GM10847 (cell line): Measurements from ENCODE around the gene SPO11.

ENCODE experiments used
- POLR2A ChIP-seq: IDR thresholded peaks from 2 replicates; pipeline ENCODE4 v1.6.1; 2011; ENCODE audit not compliant: insufficient read length; ENCODE audit errors: extremely low read depth

SPO11 gene

DNA sequence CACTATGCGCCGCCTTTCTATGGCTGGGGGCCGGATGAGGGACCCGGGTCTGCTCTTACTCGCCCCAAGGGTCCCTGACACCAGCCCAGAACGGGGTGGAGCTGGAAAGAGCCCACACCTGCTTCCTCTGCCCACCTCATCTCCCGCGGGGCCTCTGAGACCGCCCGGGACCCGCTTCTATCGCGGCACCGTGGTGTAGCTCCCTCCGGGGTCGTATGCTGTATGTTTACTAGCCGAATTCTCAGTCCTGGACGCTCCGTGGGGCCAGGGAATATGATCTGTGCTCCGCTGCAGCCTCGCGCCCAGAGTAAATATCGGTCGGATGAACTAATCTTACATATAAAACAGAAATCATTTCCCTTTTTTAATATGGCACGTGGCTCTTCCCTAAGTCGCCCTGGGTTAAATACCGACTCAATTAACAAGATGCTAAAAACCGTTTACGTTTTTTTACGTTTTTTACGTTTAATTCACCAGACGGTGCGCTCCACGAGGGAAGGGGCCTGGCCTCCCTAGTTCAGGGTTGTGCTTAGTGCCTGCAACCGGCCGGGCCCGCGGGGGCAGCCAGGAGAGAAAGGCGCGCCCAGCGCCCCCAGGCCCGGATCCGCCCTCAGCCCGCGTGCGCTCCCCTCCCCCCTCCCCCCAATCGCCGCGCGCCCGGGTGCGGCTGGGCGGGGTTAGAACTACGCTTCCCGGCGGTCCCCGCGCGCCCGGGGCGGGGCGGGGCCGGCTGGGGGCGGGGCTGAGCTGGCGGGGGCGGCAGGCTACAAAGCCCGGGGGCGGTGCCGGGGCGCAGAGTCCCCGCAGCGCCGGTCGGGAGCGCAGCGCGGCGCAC, 61.2 kb downstream of the SPO11 start, which contains the start of gene RBM38:
TSS of gene RBM38 (plus strand) at position 793 of the 835 bp plus-strand sequence. CDS start 186 bp downstream, outside the sequence.
- peak; percentile 75 for TF ChIP-seq POLR2A

- TF ChIP-seq POLR2A: no peak
These were observed 62.1 kb downstream of the SPO11 start for GRCh38 chr20:57391439-57392301.

- TF ChIP-seq POLR2A: peak; percentile 9
These were observed 63.1 kb downstream of the SPO11 start for GRCh38 chr20:57392512-57393271.
